NK-92 (cell line): ENCODE measurements around the gene PLSCR1.

Source experiments
- DNase-seq: peaks from one replicate; lab custom pipeline; 2025; ENCODE audit not compliant: unreplicated experiment; lab: John Stamatoyannopoulos, UW

PLSCR1 gene, protein sequence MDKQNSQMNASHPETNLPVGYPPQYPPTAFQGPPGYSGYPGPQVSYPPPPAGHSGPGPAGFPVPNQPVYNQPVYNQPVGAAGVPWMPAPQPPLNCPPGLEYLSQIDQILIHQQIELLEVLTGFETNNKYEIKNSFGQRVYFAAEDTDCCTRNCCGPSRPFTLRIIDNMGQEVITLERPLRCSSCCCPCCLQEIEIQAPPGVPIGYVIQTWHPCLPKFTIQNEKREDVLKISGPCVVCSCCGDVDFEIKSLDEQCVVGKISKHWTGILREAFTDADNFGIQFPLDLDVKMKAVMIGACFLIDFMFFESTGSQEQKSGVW

DNA sequence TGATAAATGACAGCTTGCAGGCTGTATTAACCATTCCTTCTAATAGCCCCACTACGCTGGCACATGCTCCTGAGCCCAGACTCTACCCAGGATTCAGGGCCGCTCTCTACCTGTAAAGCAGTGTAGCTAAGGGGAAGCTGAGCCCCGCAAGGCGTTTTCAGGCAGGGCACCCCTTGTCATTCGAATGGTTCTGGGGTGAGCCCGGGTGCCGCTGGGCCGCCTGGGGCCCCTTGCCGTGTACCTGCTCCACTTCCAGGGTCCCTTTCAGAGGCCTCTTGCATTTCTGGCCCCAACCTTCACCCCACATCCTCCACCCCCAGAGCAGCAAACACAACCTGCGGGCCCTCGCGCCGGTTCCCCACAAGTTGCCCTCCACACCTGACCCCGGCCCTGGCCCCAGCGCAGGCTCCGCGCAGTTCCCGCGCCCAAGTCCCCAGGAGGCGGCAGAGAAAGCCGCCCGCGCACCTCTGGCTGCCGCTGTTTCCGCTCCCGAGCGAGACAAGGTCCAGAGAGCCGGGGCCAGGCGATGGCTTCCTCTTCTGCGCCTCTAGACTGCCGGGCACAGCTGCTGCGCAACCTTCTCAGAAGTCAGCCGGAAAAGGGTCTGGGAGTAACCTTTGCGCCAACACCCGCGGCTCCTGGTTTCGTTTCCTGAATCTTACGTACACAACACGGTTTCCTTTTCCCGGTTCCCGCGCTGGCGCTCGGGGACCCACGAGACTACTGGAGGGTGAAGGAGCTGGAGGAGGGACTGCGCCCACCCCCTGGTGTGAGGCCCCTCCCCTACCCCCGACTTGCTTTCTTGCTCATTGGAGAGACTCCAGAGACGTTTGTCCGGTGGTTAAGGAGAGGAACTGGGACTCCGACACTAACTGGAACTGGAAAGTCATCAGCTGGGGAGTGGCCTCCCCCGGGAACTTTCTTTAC lies at the start of gene PLSCR1:
Gene PLSCR1, minus strand, starts transcription at position 606 of the 927 bp plus-strand sequence. CDS start 8,055 bp downstream, outside the sequence.
- DNase-seq, result no peak

DNA sequence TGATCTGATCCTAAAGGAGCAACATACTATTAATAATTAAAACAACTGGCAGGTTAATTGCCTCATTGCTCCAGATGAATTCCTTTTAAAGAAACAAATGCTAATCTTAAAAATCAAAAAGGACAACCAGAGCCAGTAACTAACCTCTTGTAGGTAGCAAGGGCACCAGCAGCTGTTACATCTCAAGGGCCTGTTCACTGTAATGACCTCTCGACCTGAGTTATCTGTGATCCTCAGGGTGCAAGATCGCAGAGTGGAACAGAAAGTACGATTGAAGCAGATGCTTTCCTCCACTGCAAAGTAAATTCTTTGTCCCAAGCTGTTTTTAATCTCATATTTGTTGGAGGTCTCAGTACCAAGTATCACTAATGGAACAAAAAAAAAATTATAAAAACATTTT lies 49.4 kb upstream of the PLSCR1 start:
- DNase-seq, result no peak

DNA sequence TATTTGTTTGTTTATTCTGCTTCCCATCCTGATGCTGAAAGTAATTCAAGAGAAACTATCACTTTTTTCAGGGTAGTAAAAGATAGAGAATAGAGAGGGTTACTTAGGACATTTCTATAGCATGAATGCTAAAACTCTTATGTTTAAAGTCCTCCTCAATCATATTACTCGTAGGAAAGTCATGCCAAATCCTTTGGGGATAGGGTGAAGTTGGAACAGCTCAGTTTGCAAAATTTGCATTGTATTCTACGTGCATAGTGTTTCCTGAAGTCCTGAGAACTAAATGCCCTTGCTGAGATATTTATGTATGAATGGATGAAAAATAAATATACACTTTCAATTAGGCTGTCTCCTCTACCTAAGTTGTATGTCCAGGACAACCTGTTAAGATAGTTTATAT lies 46.1 kb upstream of the PLSCR1 start:
- no peak for DNase-seq

DNA sequence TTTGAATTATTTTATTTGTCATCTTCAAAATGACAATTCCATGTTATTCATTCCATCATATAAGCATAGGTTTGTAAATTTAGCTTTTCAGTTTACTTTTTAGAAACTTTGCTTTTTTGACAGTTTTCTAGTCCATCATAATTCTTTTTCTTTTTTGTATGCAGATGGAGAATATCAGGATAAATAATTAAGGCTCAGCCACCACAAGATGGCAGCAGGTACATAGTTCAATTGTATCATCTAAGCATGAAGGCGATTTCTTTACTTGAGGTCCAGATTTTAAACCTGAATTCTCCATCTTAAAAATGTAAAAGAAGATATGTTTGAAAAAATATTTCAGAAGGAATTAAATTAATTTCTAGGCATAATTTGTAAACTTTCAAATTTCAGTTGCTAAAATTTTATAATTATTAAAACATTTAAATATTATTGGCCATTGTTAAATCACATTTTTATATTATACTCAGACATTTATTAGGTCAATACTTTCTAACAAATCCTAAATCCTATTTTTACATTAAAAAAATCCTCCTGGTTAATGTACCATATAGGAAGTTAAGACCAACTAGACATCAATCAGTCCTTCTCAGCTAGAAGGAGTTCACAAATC lies 45.6 kb upstream of the PLSCR1 start:
- DNase-seq, result no peak

DNA sequence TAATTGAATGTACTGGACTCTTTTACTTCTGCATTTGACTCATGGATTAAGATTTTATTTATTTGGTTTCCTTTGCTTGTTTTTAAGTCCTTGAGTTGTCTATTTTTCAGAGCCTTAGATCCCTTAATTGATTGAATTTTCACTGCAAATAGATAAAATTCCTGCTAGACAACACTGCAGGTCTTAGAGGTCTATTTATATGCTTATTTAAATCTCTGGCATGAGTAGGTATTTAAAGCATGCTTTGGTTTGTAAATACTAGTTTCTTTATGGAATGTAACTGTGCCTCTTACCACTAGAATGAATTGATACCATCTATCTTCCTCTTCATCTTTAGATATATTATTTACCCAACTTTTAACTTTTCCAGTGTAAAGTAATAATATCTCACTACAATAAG lies 40.7 kb upstream of the PLSCR1 start:
- no peak for DNase-seq

DNA sequence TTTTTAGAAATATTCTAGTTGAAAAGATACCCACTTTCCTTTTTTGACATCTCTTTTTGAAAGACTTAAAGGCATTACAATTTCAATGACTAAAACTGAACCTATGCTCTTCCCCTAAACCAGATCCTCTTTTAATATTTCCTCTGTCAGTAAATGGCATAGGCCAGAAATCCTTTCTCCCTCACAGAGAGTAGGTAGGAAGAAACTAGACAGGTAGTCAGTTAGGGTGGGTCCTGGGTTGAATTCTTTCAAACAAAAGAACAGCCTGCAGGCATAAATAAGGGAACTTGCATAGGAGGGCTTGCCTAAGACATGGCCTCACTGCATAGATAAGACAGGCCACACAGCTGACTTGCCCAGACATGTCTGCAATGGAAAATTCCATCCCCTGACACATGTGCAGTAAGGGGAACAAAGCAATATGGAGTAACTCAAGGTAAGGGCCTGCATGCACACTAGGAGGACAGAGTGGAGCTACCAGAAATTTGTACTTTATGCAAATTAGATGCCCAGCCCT lies 37.6 kb upstream of the PLSCR1 start:
- no peak for DNase-seq

DNA sequence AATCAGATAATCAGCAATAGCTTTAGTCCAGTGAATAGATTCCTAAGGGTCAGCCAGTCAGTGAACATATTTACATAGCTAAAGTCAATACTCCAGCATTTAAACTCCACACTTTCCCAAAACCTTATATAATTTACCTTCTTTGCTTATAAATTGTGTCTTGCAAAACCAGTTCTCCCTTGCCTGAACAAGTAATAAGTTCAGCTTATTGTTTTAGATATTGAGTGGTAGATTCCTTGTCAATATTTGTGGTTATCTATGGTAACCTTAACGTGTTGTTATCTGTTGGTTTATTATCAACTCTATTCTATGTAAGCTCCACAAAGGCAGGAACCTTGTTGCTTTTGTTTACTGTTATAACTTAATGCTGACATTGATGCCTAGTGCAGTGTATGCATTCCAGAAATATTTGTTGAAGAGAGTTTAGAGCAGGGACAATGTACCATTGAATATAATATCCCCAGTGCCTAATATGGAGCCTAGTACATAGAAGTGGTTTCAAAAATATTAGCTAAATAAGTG lies 36.7 kb upstream of the PLSCR1 start:
- DNase-seq, result no peak

DNA sequence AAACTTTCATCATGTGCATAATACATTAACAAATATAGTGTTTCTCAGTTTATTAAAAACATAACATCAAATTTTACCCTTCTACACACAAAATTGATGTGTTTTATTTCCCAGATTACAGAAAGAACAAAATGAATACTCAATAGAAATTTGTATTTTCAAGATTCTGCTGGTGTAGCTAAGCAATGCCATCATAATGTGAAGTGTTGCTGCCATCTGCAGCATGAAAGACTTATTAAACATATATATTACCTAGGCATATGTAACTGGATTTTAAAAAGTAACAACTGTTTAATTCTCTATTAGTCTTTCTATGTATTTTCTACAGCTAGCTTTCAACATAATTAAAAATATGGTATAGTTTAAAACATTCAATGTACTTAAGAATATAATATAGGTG lies 33.3 kb upstream of the PLSCR1 start:
- DNase-seq, result no peak

DNA sequence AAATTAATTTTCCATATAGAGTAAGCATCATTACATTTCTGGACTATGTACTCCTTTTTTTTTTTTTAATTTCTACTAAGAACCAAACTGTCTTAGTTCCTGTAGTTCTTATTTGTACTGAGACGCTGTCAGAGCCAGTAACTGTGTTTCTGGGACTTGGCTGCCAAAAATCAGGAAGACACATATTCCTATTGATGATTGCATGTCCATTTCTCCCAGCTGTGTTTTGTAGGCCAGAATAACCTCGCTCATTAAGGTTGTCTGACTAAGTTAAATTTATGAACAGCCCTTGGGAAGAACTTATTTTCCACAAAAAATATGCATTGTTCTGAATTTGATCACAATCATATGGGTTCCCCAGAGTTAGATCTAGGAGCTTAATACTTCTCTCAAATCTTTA lies 31.2 kb upstream of the PLSCR1 start:
- DNase-seq, result no peak

DNA sequence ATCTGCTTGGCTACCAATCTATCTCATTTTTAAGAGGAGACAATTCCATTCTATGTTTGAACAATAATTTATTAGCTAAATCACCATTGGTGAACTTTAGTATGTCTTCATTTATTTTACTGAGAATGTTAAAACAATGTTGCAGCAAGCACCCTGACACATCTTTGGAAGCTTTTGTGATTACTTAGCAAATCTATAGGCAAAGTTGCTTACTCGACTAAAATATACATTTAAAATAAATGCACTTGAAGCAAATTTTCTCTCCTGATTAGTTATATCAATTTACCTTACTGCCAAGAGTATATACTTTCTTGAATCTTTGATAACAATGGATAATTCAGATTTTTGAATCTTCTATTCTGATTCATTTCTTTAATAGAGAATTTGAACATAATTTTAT lies 29.8 kb upstream of the PLSCR1 start:
- DNase-seq, result no peak

DNA sequence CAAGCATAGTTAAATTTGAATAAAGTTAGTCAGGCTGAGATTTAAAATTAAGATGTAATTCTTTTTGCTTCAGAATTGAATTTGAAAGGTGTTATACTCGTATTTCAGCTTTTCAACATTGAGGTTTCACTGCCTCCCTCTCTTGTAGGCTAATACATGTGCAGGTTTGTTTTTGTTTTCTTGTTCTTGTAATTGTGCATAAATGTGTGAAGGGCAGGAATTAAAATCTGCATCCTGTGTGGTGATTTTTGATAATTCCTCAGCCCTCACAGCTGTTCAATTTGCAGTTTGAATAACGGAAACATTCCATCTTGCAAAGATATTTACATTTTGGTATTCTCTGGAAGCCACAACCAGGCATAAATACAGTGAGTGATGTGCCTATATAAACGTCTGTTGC lies 24.9 kb upstream of the PLSCR1 start:
- DNase-seq, result no peak

DNA sequence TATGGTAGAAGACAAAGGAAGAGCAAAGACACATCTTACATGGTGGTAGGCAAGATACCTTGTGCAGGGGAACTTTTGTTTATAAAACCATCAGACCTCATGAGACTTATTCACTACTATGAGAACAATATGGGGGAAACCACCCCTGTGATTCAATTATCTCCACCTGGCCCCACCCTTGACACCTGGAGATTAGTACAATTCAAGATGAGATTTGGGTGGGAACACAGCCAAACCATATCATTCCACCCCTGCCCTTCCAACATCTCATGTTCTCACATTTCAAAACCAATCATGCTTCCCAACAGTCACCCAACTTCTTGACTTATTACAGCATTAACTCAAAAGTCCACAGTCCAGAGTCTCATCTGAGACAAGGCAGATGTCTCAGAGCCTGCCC lies 21.7 kb upstream of the PLSCR1 start:
- no peak for DNase-seq

DNA sequence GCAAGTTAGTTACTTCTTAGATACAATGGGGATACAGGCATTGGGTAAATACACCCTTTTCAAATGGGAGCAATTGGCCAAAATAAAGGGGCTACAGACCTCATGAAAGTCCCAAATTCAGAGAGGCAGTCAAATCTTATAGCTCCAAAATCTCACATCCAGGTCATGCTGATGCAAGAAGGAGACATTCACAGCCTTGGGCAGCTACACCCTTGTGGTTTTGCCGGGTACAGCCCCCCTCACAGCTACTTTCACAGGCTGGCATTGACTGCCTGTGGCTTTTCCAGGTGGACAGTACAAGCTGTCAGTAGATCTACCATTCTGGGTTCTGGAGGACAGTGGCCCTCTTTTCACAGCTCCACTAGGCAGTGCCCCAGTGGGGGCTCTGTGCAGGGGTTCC lies 17.5 kb upstream of the PLSCR1 start:
- DNase-seq, result no peak

DNA sequence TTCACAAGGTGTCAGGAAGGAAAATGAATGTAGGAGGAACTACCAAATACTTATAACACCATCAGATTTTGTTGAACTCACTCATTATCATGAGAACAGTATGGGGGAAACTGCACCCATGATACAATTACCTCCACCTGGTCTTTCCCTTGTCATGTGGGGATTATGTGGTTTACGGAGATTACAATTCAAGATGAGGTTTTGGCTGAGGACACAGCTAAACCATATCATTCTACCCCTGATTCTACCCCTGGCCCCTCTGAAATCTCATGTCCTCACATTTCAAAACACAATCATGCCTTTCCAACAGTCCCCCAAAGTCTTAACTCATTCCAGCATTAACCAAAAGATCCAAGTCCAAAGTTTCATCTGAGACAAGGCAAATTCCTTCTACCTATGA lies 17.1 kb upstream of the PLSCR1 start:
- DNase-seq, result no peak

DNA sequence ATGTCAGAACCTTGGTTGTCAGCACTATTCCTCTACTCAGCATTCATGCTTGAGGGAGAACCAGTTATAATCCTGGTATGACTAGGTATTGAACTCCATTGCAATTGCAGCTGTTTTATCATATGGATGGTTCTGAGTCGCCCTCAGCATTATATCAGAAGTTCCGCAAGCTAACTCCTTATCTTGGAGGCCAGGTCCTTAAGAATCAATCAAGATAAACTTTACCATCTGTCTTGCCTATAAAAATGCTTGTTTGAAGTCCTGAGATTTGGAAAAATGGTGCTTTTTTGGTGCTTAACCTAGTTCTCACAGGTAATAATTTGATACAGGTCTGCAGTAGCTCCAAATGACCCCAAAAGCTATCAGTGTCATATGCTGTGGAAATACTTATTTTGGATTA lies 16.3 kb upstream of the PLSCR1 start:
- no peak for DNase-seq

DNA sequence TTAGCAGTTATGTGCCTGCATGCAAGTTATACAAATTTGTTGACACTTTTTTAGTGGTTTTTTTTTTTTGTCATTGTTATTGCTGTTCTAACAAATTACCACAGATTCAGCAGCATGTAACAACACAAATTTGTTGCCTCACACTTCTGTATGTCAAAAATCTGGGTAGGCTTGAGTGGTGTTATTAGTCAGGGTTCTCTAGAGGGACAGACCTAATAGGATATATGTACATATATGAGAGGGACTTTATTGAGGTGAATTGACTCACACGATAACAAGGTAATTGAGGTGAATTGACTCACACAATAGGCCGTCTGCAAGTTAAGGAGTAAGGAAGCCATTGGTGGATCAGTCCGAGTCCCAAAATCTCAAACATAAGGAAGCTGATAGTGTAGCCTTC lies 15.0 kb upstream of the PLSCR1 start:
- DNase-seq, result no peak

DNA sequence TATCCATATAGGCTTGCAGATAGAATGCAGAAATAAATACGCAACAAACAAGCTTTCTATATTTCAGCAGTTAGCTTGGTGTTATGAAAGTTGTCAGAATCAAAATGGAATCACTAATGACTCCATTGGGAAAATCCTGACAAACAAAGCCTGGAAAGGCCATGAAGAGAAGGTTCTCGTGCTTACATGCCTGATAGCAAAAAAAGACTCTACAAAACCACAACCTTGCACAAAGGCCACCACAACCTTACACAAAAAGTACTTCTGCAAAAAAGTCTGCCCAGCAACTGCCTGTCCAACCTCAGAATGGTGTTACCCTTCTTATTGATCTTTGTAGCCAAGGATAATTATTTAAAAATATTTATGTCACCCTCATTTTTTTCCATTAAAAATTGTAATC lies 14.4 kb upstream of the PLSCR1 start:
- no peak for DNase-seq

DNA sequence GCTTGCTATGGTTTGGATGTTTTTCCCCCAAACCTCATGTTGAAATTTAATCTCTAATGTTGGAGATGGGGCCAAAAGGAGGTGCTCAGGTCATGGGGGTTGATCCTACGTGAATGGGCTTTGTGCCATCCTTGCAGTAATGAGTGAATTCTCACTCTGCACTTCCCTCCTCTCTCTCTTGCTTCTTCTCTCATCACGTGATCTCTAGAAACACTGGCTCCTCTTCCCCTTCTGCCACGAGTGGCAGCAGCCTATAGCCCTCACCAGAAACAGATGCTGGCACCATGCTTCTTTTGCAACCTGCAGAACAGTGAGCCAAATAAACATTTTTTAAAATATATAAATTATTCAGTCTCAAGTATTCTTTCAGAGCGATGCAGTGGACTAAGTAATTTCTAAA lies 13.3 kb upstream of the PLSCR1 start:
- DNase-seq, result no peak

DNA sequence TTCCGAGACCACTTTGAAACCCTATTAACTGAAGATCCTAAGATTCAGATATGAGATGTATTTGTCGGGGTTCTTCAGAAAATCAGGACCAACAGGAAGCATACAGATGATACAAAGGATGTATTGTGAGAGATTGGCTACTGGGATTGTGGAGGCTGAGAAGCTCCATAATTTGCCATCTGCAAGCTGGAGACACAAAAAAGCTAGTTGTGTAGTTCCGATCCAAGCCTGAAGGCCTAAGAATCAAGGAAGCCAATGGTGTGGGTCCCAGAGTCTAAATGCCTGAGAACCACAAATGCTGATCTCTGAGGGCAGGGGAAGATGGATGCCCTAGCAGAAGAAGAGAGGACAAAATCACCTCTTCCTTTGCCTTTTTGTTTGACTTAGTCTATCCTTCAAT lies 10.9 kb upstream of the PLSCR1 start:
- DNase-seq, result no peak

DNA sequence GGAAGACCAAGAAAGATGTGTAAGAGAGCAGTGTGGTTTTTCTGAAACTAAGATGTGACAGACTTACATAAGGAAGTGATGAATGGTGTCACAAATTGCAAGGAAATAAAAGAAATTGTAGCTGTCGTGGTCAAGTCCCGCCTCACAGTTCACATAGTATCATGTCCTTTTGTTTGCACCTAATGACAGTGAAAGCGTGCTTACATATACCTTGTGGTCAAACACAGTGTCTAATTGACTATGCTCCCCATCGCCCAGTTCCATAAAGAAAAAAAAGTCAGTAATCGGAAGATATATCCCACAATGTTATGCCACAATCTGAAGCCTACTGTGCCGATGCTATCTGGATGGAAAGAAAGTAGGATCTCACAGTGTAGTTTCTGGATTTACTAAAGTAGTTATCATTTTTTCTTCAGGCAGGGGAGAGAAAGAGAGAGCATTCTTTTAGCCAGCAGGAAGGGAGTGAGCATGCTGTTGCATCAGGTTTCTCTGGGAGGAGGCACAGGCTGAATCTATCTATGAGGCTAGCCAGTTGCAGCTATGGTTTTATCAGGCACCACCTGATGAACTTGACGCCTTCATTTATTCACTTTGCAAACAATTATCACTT lies 9.8 kb upstream of the PLSCR1 start:
- DNase-seq, result no peak
